Measurements from ENCODE around the gene EBF3.

The EBF3 gene

GRCh38 chr10:129970465-129971364 lies 6.6 kb upstream of the EBF3 start:
- DNase-seq, result no peak

DNA sequence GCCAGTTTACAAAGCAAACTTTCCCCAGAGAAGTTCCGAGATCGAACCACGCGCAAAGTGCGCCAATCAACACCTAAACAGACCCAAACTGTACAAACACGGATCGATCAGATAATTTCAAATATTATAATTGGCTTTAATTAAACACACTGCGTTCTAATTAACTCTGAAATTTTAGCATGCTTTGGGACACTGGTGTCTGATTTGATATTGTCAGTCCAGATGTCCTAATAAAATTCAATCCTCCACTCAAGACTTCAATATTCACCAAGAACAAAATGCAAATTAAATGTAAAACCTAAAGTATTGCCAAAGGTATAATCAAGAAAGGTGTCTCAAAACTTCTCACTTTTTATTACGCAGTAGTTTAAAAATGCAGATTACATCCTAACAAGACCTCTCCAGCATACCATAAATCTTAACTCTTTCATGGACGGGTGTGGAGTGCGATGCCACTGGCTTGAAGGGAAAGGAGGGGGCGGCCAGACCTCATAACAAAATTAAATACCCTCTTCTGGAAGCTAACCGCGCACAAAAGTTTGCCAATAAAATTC lies 5.9 kb upstream of the EBF3 start:
- no peak for DNase-seq

GRCh38 chr10:129969184-129969910 lies 5.3 kb upstream of the EBF3 start:
- no peak for DNase-seq

DNA sequence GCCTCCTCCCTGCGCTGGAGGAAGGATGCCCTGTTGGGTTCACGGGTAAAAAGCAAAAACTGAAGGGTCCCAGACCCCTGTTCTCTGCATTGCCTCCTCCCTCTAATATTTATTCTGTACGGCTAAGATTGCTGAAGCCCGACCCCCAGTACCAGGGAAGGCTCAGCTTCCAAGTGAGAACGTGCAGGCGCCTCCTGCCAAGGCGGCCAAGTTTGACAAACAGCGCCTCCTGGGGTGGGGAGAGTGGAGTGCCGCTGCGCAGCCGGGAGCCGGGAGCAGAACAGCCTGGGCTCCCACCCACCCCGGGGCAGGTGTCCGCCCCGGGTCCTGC lies 4.7 kb upstream of the EBF3 start:
- no peak for DNase-seq

- DNase-seq, result no peak
Measured at GRCh38 chr10:129968020-129968852, 4.2 kb upstream of the EBF3 start.

- DNase-seq, result no peak
Measured at GRCh38 chr10:129967579-129968019, 3.5 kb upstream of the EBF3 start.

DNA sequence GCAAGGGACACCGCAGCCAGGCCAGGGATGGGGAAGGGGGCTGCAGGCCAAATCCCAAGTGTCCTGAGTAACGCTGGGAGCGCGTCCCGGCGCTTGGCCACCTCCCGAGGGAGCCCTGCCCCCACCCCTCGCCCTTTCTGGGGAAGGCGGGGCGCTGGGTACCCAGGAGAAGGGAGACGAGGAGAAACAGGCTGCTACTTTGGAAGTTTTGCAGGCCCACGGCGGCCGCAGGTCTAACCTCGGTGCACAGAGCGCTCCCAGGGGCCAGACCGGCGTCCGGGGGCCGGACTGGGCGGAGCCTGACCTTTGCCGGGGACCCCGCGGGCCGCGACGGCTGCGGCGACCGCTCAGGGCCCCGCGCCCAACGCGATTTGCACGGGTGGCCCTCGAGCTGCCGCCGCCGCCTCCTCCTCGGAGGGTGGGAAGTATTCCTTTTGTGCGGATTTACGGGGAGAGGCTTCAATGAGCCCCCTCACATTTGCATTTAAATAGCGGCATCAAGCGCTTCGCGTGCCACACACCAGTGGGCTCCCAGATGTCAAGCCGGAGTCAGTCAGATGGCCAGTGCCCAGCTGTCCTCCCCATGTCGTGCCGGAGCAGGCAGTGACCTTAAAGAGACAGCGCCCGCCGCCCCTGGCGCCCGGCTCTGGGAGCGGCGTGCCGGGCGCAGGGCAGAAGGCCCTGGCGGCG lies 3.0 kb upstream of the EBF3 start:
- DNase-seq, result no peak

DNA sequence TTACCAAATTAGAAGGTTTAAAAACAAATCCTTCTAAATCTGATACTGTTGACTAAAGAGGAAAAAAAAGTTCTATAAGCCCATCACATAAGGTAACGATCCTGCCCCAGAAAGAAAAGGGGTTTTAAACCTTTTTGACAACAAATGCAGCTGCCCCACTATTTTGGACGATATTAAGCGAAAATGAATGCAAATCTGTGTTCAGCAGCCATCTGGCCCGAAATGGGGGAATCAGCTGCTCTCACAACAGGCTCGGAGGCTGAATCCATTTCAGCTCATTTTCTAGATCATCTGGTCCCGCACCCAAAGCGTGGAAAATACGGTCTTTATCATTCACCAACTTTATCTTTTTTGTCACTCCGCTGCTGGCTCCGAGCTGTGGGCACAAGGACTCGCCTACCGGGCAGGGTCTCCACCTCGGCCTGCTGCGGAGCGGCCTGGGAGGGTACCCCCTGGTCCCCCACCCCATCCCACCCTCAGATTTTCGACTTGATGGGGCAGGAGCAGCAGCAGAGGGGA lies 2.4 kb upstream of the EBF3 start:
- DNase-seq, result no peak

DNA sequence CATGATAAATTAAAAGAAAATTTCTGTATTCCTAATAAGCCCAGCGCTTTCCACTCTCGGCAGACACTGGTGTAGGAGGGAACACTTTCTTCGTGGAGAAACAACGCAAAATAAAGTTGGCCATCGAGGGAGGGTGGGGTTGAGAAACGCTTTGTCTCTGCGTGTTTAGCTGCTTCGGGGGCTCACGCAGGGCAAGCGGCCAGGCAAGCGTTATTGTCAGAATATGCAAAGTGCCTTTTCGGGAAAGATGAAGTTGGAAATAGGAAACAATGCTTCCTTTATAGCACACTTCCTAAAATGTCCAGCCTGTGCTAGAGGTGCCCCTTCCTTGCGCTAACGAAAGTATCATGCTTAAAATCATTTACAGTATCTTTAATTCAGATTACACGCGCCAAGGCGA lies 1.9 kb upstream of the EBF3 start:
- no peak for DNase-seq

DNA sequence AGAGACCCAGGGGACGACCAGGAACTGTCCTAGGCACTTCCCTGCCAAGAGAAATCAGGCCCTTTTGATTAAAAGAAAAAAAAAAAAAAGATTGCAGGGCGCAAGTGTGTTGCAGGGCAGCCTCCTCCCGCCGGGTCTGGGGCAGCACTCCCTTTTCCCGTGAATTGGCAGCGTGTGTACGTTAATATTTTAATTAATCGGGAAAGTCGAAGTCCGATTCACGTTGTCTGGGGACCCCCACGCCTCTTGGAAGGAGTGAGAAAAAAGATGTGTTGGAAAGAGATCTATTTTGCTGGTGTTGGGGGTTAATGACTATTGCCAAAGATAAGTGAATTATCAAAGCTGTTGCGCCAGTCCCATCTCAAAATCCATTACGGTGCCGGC lies 1.3 kb upstream of the EBF3 start:
- DNase-seq, result no peak

DNA sequence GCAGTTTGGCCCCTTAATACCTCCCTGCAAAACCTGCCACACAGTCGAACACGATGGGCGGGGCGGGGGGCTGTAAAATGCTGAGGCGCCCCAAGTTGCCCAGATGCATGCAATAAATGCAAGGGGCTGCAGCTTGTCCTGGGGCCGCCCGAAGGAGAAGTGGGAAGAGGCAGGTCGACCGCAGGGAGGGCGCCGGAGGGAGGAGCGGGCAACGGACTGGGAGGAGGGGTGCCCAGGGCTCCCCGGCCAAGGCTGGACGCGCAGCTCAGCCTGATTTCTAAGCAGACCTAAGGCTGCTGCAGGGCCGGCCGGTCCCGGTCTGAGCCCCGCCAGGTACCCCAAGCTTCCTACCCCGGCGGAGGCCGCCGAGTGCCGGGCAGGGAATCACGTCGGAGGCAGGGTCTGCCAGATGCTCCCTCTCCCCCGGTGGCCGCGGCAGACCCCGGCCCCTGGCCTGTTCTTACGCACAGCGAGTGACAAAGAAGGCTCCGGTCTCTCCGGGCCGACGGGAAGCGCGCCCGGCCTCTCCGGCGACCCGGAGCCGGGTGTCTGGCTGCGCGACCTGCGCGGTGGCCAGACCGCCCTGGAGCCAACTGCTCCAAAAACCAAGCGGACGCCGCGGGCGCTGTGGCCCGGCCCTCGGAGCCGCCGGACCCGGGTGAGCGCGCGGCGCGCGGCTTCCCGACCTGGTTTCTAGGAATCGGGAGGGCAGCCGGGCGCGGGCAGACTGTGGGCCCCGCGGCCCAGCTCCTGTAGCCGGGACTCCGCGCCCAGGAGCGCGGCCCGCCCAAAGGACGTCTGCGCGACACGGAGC lies 744 bp upstream of the EBF3 start:
- DNase-seq, result no peak

DNA sequence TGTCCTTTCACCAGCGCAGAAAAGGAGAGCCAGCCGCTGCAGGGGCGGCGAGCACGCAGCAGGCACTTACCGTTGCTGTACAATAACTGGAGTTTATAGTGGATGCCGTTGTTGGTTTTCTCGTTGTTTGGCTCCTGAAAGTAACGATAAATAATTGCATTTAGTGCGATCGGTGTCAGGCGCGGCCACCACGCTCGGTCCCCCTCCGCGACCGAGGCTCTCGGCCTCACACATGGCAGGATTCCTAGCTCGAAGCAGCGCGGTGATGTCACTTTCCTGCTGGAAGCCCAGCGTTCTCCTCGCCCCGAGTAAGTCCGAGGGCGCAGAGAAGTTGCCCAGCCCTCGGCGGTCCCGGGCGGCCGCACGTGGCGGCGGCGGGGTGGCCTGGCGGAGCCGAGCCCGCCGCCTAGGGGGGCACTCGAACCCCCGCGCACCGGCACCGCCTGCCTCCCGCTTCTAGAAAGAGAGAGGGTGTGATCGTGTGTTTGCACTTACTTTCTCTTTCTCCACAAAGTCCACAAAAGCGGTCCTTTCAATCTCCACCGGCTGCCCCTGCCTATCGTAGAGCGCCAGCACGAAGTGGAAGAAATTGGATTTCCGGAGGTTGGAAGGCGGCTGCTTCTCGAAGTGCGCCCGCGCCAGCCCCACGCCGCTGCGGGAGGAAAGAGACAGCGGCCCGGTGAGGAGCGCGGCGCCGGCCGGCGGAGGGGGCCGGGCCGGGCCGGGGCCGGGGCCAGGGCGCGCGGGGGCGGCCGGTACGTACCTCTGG lies 1.0 kb downstream of the EBF3 start:
- no peak for DNase-seq

DNA sequence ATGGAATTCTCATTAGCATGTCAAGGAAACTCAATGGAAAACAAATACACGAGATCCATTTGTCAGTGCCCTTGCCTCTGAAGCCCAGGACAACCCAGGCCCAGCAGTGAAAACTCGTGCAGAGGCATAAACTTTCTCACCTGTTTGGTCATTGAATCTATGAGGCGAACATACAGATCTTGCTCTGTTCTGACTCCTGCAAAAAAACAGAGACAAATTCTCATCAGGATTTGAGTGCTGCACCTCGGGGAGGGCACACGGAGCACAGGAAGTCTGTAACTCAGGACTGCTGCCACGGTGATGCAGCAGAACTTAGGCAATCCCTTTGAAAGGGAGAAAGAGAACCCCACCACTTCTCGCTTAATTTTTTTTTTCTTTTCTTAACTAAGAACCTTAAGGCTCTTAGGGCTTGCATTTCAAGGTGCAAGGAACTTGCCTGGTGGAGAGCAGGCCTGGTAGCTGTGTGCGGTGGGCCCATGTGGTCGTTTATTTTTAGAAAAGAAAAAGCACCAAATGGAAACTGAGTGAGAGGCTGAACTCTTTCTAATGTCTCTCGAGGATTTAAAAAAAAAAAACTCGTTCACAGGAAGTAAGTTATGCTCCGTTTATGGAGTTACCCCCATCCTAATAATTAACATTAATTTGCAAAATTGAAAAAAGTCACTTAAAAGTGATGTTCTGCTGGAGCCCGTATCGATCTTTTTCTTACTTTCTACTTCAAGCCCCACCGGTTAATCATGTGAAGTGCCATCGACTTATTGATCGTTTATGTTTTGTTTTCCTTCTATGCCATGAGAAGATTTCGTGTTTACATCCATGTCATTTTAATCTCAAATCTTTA lies 1.8 kb downstream of the EBF3 start:
- no peak for DNase-seq

DNA sequence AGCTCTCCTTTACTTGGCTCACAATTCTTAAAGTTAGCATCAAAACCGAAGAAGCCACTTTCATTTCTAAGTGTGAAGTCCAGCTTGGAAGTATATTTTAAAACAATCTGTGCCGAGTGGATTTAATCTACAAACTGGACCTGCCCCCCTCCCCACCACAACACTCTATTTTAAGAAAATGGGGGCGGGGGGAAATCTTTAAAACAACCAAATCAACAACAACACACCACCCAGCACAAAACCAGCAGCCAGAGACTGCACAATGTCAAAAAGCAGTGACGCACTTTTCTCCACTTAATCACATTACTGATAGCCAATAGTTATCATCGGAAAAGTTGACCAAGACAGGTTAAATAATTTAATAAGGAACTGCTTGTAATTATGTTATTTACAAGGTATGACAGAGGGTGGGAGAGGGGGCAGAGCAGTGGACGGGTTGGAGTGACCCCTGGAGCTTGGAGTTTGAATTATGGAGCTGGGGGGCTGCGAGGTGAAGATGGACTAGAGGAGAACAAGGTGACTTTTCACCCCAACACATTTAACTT lies 2.8 kb downstream of the EBF3 start:
- DNase-seq, result no peak

- DNase-seq, result no peak
Measured at GRCh38 chr10:129960481-129961156, 3.5 kb downstream of the EBF3 start.

- no peak for DNase-seq
Measured at GRCh38 chr10:129959544-129960480, 4.3 kb downstream of the EBF3 start.
